ENCODE measurements around the gene CFAP410.

The CFAP410 gene

GRCh38 chr21:44293551-44294231 is 45.5 kb downstream of the CFAP410 start:
- ATAC-seq: no peak
- no peak for TF ChIP-seq CREB5 (CRISPR knock-in tag; IDR thresholded peaks at IDR 0.05; ENCODE audit: low read depth)
- TF ChIP-seq ZNF70 (CRISPR knock-in tag; IDR thresholded peaks at IDR 0.05): no peak
- TF ChIP-seq SNAI2 (CRISPR knock-in tag; IDR thresholded peaks at IDR 0.05): no peak
- TF ChIP-seq OSR1 (CRISPR knock-in tag; IDR thresholded peaks at IDR 0.05): no peak
- TF ChIP-seq RARB (CRISPR knock-in tag; IDR thresholded peaks at IDR 0.05): no peak
- TF ChIP-seq BACH2 (CRISPR knock-in tag; IDR thresholded peaks at IDR 0.05; ENCODE audit: borderline replicate concordance): no peak
- no peak for TF ChIP-seq ZC3H10 (CRISPR knock-in tag; IDR thresholded peaks at IDR 0.05)
- no peak for TF ChIP-seq ISL1 (CRISPR knock-in tag; IDR thresholded peaks at IDR 0.05)
- no peak for TF ChIP-seq PATZ1 (CRISPR knock-in tag; IDR thresholded peaks at IDR 0.05; ENCODE audit: borderline replicate concordance)
- no peak for TF ChIP-seq TOX (CRISPR knock-in tag; IDR thresholded peaks at IDR 0.05; ENCODE audit: borderline replicate concordance)
- no peak for TF ChIP-seq POU6F1 (CRISPR knock-in tag; IDR thresholded peaks at IDR 0.05; ENCODE audit: borderline replicate concordance, low read depth)
- no peak for TF ChIP-seq PPARA (CRISPR knock-in tag; IDR thresholded peaks at IDR 0.05; ENCODE audit: borderline replicate concordance)
- TF ChIP-seq CSDC2 (CRISPR knock-in tag; IDR thresholded peaks at IDR 0.05): no peak
- no peak for TF ChIP-seq GLIS3 (CRISPR knock-in tag; IDR thresholded peaks at IDR 0.05)

GRCh38 chr21:44292812-44293195 is 46.4 kb downstream of the CFAP410 start:
- TF ChIP-seq TSHZ2 (CRISPR knock-in tag; IDR thresholded peaks at IDR 0.05) (no peak), ZNF565 (CRISPR knock-in tag; conservative IDR thresholded peaks at IDR 0.05; ENCODE audit: low read depth) (no peak)
- ATAC-seq: no peak

GRCh38 chr21:44291936-44292811 is 47.0 kb downstream of the CFAP410 start:
- ATAC-seq: no peak
- no peak for TF ChIP-seq ZNF8 (CRISPR knock-in tag; IDR thresholded peaks at IDR 0.05)
- no peak for TF ChIP-seq CSDC2 (CRISPR knock-in tag; IDR thresholded peaks at IDR 0.05)
- TF ChIP-seq TCF4 (CRISPR knock-in tag; IDR thresholded peaks at IDR 0.05; ENCODE audit: borderline replicate concordance): no peak
- TF ChIP-seq PPARA (CRISPR knock-in tag; IDR thresholded peaks at IDR 0.05; ENCODE audit: borderline replicate concordance): no peak
- TF ChIP-seq CSRNP3 (CRISPR knock-in tag; IDR thresholded peaks at IDR 0.05): no peak
- no peak for TF ChIP-seq ZFP30 (CRISPR knock-in tag; IDR thresholded peaks at IDR 0.05)
- TF ChIP-seq ARNTL (CRISPR knock-in tag; IDR thresholded peaks at IDR 0.05; ENCODE audit: borderline replicate concordance, low read depth): no peak
- no peak for TF ChIP-seq ISL1 (CRISPR knock-in tag; IDR thresholded peaks at IDR 0.05)
- TF ChIP-seq CREB5 (CRISPR knock-in tag; IDR thresholded peaks at IDR 0.05; ENCODE audit: low read depth): no peak
- TF ChIP-seq GLIS3 (CRISPR knock-in tag; IDR thresholded peaks at IDR 0.05): no peak
- no peak for TF ChIP-seq PATZ1 (CRISPR knock-in tag; IDR thresholded peaks at IDR 0.05; ENCODE audit: borderline replicate concordance)
- no peak for TF ChIP-seq SNAI2 (CRISPR knock-in tag; IDR thresholded peaks at IDR 0.05)
- no peak for TF ChIP-seq ZNF565 (CRISPR knock-in tag; conservative IDR thresholded peaks at IDR 0.05; ENCODE audit: low read depth)
- no peak for TF ChIP-seq ZFP3 (CRISPR knock-in tag; IDR thresholded peaks at IDR 0.05)
- no peak for TF ChIP-seq OSR1 (CRISPR knock-in tag; IDR thresholded peaks at IDR 0.05)
- TF ChIP-seq ZNF70 (CRISPR knock-in tag; IDR thresholded peaks at IDR 0.05): no peak
- no peak for TF ChIP-seq ESRRG (CRISPR knock-in tag; IDR thresholded peaks at IDR 0.05)
